Measurements from ENCODE around the gene ARHGEF28.

Gene ARHGEF28

DNA sequence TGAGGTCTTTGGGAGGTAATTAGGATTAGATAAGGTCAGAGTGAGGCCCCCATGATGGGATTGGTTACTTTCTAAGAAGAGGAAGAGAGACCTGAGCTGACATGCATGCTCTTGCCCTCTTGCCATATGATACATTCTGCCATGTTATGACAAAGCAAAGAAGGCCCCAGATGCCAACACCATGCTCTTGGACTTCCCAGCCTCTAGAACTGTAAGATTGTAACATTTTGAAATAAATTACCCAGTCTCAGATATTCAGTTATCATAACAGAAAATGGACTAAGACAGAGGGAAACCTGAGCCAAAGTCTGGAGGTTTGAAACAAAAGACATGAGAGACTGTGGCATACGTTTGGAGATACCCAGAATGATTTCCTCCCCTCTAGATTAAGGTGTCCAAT lies 318.6 kb downstream of the ARHGEF28 start:
- no peak for DNase-seq

DNA sequence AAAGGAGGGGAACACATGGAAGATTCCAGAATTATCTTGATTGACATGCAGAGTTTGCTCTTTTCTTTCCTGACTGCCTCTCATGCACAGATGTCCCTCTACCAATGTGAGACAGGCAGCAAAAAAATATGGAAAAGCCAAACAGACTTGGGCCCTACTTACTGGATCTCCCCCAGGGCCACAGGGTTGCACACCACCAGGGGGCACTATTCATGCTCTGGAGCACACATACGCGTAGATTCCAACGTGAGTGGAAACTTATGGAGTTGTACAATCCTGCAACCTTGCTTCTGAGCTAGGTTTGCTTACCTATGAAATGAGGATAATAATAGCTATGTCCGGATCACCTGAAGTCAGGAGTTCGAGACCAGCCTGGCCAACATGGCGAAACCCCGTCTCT lies 319.5 kb downstream of the ARHGEF28 start:
- peak in 1 of 2 donors; percentile 9 for DNase-seq

DNA sequence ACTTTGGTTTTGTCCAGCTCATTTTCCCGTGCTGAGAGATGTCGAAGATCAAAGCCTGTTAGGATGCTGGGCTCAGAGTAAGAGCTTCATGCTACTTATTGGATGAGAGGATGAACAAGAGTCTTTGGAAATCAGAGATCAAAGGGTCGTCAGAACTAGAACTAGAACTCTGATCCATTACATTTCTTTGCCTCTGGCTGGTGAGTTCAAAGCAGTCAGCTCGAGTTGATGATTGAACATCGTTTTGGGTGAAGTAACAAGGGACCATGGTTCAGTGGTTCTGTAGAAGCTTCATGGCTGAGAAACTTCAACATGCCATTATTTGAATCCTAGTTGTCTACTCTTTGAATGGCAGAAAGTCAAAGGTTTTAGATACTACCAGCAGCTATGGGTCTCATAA lies 320.3 kb downstream of the ARHGEF28 start:
- no peak for DNase-seq

DNA sequence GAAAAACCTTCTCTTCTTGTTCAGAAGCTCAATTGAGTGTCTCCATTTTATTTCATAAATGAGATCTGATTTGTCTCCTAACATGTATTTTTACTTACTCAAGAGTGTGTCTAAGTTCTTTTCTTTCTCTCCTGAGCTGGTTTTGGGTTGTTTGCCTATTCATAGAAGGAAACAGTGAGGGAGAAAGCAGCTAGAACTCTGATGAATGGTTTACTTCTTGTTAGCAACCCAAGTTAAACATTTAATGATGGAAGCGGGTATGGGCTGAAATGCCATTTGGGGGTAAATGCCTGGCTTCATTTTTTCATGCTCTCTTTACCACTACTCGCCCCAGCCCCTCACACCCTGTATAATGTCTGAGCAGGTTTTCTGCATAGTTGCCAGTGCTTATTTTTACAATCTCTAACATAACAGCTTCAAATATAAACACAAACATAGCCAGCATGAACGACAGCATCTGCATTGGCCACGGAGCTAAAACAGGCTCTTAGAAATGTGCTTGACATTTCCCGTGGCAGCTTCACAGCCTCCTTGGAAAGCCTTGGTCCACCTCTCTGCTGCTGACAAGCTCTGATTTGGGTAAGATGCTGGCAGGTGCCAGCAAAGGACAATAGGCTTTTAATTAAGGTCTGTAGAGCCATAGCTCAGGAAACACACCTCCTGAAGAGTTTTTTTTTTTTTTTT lies 321.1 kb downstream of the ARHGEF28 start:
- no peak for DNase-seq

DNA sequence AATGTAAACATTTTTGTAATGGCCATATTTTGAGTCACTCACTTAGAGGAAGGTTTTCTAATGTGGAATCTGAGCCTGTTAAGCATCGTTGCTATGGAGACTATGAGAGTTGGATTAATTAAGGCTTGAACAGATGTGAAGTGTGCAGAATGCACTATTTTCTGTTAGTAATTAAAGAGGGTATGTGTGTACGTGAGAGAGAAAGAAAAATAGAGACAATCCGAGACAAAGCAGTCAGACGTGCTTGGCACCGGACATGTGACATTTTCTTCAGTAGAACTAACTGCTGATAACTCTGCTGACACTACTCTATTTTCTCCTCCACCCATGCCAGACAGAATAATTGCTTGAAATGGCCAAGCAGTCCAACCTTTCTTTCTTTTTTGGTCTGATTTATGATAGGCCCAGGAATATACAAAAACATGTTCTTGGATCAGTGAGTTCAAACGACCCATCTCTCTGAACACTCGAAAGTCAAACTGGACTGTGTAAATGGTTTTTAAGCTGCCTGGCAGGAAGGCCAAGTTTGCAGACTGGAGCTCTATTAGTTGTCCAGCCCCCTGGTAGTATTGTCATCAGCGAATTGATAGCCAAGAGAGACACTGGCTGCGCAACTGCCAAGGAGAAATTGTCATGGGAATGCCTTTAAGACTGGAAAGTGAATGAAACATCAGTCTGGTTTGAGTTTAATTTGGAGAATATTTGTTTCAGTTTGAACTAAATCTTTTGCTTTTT lies 322.1 kb downstream of the ARHGEF28 start:
- DNase-seq: no peak

DNA sequence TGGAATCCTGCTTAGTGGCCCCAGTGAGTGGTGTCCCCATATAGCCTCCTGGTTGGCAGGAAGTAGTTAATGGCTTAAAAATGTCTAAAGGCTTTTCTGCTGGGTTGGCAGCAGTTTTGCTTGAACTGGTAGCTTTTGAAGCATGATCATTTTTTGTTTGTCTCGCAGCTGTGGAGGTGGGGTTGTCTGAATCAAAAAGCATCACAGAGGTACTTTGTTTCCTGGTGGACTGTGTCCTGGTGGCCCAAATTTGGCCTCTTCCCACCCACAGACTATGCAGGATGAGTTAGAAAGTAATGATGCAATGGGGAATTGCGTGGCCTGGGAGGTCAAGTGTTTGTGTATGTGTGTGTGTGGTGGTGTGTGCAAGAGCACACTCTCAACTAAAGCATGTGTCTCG lies 322.7 kb downstream of the ARHGEF28 start:
- peak in 1 of 2 donors; percentile 28 for DNase-seq

DNA sequence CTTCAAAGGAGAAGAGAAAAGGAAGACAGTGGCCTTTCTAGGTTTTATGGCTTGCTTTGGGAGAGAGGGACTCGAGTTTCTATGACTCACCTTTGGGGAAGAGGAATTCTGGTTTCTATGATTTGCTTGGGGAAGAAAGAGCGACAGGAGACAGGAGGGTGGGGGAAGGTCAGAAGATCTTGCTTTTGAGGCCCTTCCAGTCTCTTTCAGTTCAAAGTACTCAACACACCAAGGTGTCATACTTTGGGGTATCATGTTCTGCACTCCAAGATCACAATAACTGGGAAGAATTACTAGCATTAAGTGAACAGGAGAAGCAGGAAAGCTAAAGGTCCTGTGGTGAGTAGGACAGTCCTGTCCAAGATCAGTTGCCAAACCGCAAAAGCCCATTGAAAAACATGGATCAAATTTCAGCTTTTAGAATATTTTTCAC lies 324.5 kb downstream of the ARHGEF28 start:
- DNase-seq: no peak

DNA sequence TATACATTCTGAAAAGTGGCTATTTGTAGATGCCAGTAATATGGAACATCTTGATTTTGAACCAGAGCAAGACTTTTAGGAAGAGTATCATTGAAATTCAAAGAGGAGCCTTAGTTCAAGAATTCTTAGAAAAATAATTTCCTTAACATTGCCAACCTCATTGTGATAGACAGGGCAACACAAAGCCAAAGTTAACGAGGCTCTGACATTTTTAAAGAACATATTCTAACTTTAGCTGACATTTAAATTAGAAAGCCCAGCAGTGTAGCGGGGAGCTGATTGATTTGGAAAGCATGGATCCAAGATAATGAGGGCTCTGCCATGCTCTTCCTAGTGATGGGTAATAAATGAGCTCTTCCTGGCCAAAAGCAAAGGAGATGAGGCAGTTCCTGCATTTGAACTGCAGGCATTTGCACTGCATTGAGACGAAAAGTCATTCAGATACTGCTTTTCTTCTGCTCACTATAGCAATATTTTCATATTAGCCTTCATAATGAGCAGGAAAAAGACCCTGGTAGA lies 325.0 kb downstream of the ARHGEF28 start:
- no peak for DNase-seq

DNA sequence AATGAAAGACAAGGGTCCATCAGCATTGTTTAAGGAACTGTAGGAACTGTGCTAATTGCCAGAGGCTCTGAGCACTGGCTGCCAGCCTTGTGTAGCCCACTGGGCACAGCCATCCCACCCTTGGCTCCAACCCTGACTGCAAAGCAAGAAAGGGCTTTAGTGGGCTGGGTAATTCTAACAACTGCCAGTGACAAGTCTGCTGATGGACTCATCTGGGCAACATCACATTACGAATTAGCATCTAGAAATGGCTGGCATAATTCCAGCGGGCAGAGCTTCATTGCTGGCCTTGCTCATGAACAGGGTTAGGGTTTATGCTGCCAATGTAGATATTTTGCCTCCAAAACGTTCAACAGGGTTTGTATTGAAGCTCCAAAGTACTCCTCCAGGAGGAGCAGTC lies 326.9 kb downstream of the ARHGEF28 start:
- no peak for DNase-seq

DNA sequence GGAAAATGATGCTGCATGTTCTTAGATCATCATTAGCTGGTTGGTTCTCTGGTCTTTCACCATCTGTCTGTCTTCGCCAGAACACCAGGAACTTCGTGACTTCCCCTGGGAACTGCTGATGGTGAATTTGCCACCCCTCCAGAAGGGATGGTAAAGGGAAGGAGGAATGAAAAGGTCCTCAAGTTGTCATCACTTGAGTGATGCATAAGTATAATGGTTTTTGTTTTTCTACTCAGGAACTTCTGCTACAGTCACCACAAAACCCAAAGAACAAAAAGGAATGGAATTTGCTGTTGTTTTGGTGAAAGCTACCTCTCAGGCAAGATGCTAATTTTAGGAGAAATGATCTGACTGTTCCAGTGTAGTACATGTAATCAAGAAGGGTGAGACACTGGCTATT lies 328.4 kb downstream of the ARHGEF28 start:
- DNase-seq: no peak

DNA sequence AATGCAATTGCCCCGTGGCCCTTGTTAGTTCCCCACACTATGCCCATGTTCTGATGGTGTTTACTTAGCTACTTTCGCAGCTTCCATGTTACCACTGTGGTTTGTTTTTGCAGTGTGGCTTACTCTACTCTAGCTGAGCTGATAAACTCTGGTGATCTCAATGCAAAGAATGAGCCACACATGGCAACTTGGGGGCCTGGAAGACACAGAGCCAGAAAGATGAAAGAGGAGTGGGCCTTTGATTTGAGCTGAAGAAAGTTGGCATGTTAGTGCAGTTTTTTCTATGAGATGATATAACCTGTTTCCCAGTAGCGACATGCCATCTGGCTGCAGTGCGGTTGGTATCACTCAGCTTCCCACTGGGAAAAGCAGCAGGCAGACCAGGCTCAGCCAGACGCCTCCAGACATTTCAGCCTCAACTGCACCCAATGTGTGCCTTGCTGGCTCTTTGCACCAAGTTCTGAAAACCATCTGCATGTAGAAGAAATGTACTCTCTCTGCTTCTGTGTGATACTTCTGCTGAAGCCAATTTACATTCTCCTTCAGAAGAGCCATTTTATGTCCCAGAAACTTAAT lies 329.4 kb downstream of the ARHGEF28 start:
- DNase-seq: no peak

DNA sequence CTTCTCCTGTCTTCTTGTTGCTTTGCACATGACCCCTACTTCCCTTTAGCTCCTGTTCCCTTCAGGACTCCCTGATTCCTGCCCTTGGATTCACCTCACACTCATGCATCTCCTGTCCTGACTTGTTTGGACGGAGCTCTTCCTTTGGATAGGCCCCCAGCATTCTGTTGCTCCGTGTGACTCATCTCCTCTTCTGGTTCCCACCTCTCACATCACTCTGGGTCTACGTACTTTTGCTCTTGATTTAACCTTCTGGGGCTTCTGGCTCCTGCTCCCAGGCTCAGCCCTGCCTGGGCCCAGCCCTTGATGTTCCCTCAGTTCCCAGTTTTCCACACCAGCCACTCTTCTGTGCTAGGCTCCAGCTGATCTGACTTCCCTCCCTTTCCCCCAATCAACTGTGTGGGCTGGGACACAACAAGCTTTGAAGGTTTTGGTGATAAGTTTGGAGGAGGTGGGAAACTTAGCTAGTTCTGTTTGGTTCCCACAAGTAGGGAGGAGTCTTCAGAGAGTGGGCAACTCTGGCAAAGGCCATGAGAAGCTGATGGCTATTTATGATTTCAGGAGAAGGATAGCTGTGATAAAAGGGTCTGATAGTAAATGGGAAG lies 331.5 kb downstream of the ARHGEF28 start:
- no peak for DNase-seq

DNA sequence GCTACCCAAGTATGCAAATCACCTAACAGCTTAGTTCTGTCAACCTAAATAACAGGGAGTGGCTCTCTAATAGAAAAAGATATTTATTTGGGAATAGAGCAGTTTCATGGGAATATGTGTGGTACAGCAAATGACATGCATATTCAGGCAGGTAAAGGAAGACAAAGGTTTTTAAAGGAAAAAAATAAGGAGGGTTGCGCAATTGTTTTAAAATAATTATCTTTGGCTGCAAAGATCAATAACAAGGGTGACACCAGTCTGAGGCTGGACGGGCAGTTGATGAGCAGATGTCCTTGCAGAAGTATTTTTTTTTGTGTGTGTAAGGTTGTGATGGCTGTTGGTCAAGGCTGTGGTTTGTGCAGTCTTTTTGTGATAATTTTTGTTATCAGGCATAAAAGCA lies 332.0 kb downstream of the ARHGEF28 start:
- no peak for DNase-seq

DNA sequence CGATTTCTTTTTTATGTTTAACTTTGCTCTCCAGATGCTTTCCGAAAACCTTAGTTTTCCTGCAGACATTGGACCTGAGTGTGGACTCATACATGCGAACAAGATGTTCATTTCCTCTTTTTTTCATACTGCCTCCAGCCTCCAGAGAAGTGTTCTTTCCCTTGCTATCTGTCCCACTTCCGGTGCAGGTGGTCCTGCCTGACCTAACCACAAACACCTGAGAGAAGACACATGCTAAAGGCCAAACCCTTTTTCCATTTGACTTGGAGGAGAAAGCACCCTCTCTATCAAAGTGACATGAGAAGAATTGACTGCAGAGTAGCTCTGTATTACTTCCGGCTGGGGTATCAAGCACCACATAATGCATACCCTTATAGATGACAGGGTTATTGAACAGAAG lies 334.0 kb downstream of the ARHGEF28 start:
- no peak for DNase-seq

DNA sequence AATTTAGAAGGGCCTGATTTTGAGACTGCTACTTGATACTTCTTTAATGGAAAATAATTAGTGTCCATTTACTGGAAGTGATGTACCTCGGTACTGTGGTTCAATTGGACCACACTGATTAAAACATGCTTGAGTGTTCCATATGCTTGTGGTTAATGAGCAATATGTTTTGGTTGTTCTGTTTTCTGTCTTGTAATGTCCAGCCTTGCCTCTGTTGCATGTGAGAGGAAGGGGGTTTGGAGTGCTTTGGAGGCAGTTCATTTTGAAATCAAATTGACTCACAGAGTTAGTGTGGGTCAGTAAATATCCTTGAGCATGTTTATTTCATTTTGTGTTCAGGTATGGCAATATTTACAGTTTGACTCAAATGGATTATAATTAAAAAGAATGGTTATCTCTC lies 334.4 kb downstream of the ARHGEF28 start:
- no peak for DNase-seq

DNA sequence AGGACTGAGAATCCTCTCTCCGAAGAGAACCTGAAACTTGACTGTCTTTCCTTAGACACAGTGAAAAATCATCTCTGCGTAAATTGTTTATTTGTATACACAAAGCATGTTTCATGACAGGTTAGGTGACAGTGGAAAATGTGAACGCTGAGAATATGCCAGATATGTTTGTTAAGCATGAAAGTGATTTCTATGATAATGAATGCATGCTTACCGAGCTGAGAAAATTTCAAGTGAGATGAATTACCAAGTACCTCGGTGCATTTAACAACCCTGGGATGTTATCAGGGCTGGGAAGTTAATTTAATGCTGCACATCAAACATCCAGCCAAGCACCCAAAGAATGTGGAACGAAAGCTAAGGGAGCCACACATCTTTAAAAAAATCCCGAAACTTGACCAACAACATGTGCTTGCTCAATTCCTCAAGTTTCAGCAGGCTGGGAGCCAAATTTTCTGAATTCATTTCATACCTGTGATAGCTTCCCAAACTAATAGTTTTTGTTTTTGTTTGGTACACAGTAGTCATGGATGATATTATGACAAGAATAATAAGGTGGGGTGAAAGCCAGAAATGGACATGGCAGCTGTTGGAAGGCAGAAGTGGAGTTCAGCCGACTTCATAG lies 336.9 kb downstream of the ARHGEF28 start:
- DNase-seq: no peak

DNA sequence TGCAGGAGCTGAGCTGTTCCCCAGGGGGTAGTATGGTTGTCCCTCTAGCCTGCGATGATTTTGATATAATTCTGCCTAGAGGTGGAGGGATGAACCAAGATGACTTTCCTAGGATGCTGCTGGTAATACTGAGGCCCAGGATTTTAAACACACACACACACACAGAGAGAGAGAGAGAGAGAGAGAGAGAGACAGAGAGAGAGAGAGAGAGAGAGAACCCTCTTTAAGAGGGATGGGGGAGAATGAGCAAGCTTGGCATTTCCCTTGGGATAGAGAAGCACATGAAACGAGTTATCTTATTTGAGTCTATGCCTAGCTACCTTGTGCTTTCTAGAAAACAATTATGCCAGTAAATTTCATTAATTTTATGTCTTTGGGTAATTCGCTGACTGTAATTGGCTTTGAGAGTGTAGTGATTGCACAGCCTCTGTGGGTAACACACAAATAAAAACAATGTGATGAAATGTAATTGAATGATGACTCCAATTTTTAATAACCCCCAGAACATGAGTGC lies 338.4 kb downstream of the ARHGEF28 start:
- DNase-seq: no peak

DNA sequence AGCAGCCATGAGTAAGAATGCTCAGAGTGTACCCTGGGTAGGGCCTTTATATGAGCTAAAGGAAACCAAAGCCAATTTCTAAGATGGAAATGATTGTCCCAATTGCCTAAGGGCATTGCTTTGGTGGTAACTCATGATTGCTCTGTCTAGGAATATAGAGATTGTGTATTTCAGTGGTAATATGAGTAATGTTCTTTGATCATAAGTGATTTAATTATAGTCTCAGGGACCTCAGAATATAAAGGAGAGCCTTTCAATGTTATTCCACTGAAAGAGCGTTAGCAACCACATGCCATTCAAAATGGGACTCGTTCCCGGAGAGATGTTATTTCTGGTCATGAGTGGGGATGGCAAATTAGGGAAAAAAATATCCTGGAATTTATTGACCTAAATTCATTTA lies 340.5 kb downstream of the ARHGEF28 start:
- no peak for DNase-seq

DNA sequence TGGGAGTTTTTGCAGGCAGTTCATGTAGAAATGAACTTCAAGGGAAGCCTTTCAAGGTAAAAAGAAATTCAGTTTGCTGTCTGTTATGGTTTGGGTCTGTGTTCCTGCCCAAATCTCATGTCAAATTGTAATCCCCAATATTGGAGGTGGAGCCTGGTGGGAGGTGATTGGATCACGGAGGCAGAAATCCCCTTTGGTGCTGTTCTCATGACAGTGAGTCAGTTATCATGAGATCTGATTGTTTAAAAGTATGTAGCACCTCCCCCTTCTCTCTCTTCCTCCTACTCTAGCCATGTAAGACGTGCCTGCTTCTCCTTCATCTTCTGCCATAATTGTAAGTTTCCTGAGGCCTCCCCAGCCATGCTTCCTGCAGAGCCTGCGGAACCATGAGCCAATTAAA lies 341.4 kb downstream of the ARHGEF28 start:
- peak; percentile 26 to 61 for DNase-seq

DNA sequence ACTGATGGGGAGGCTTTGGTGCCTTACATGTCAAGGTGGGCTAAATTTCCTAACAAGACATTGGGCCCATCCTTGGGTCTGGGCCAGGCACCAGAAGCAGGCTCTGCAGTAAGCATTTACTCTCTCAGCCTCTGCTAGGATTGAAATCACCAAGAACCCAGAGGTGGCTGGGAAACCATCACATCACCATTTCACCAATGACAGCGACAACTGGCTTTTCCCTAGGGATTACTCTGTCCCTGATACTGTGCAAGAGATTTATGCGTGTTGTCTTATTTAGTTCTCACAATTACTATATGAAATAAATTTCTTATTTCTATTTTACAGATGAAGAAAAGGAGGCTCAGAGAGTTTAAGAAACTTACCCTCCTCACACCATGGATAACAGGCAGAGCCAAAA lies 342.2 kb downstream of the ARHGEF28 start:
- DNase-seq: no peak

DNA sequence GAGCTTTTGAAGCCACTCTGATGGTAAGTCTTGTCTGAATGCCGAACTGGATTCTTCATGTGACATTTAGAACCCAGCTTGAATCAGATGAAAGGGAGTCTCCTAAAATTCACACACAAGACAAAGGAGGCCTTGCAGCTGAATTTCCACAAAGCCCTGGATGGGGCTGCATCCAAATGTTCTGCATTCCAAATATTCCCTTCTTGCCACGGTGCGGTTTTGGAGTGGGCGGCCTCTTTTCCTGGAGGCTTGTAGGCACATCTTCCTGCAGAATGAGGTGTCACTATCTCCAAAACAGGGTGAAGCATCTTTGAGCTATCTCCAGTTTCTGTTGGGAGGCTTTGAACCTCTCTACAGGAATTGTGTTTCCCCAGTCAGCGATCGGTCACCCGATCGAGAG lies 342.7 kb downstream of the ARHGEF28 start:
- no peak for DNase-seq

DNA sequence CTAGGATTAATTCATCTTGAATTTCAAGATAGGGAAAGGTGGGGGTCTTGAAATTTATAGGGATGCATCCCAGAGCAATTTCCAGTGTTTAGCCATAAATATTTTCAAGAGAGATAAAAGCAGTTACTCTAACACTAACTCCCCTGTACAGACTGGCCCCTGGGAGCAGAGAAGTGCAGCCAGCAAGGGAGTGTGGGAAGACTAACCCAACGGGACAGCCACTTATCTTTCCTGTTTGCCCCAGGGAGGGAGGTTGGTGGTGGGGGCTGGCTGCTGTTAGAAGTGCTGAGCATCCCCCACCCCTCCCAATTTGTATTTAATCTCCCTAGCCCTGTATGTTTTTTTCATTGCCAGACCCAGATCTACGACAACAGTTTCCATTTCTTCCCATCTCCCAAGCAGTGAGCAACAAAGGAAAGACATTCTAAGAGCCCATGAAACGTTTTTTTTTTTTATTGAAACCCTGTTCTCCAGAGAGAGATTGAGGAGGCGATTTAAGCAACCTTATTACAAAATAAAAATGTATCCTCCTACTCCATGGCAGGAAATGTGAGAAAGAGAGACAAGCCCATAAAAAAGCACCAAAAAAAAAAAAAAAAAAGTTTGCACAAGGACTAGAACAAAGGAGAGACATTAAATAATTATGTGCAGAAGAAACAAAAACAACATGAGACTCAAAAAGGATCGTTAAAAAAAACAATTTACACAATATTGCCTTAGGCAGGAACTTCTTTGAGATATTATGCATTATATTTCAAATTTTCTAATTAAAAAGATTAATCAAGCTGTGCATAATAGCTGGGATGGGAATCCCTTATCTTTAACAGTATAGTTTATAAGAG lies 343.4 kb downstream of the ARHGEF28 start:
- no peak for DNase-seq

All from inflammatory macrophage treated with lipopolysaccharide for 1 hour (primary cell).